Panc1 (cell line): ENCODE results near the gene EXOC6B. TPM values are rescaled to one million over a fixed set of nuclear protein-coding genes. Genes with fewer than 3 reads are reported as not detected.
"Not testable (repeated sequence)": the region's sequence is repeated elsewhere in the genome, so short reads cannot be mapped to it uniquely, and the experiment has no call there.

ENCODE experiments used
- ATAC-seq: fragments of 200-7000 bp; cut with Tn5 transposase; 2 replicates; pipeline ENCODE4 v1.9.1; 2020; ENCODE audit warnings: mild to moderate bottlenecking, moderate library complexity
- BruUV-seq: library from RNA; stranded (reverse); fragments of 400-500 nt; replicated peaks from 2 replicates; lab custom pipeline; 2021; lab: Mats Ljungman, UMichigan
- CTCF ChIA-PET: fragments of 300-600 bp; sonication (Branson Sonifier 250); formaldehyde crosslinking; loops from one replicate; lab custom pipeline; 2022; ENCODE audit warnings: antibody characterized with exemption; lab: Charles Lee
- POLR2A ChIA-PET: fragments of 300-600 bp; sonication (Branson Sonifier 250); formaldehyde crosslinking; loops from one replicate; lab custom pipeline; 2022; ENCODE audit warnings: antibody characterized with exemption; lab: Charles Lee
- DNase-seq: peaks from one replicate; pipeline ENCODE4 v3.0.0-alpha.2; 2010; ENCODE audit warnings: low read depth, low spot score
- H3K27ac ChIP-seq: 2 replicates; pipeline ENCODE4 v1.5.1; 2011; ENCODE audit warnings: mild to moderate bottlenecking, low read length, inconsistent platforms
- H3K27me3 ChIP-seq: fragments of 200-500 bp; sonication (Bioruptor generic); 2 replicates; pipeline ENCODE4 v1.6.0; 2014; ENCODE audit warnings: low read length, inconsistent platforms; ENCODE audit not compliant: control insufficient read depth, insufficient read depth
- H3K36me3 ChIP-seq: fragments of 200-500 bp; sonication (Bioruptor generic); 2 replicates; pipeline ENCODE4 v1.5.1; 2014; ENCODE audit warnings: inconsistent platforms, mild to moderate bottlenecking, low read length, moderate library complexity; ENCODE audit not compliant: control insufficient read depth, insufficient read depth
- H3K4me1 ChIP-seq: 2 replicates; pipeline ENCODE4 v1.5.1; 2011; ENCODE audit warnings: inconsistent platforms, mild to moderate bottlenecking, low read length, moderate library complexity; ENCODE audit not compliant: control insufficient read depth, insufficient read depth
- H3K4me3 ChIP-seq, 2 experiments: 2 replicates each; pipeline ENCODE4 v1.5.1; 2011 to 2012; ENCODE audit warnings: low read depth in 2 of 2, low read length in 2 of 2, mild to moderate bottlenecking in 2 of 2, inconsistent platforms in 1 of 2, moderate library complexity in 1 of 2
- H3K9me3 ChIP-seq: fragments of 200-500 bp; sonication (Bioruptor generic); 2 replicates; pipeline ENCODE4 v1.5.1; 2014; ENCODE audit warnings: low read depth, mild to moderate bottlenecking, inconsistent platforms, low read length, moderate library complexity; ENCODE audit not compliant: control insufficient read depth, insufficient read depth
- POLR2AphosphoS5 ChIP-seq: IDR thresholded peaks from 2 replicates; pipeline ENCODE4 v1.6.1; 2012; ENCODE audit warnings: mild to moderate bottlenecking, low read depth, low read length, moderate library complexity
- REST ChIP-seq, 2 experiments: IDR thresholded peaks; 2 replicates each; pipeline ENCODE4 v1.6.1; 2011 to 2012; ENCODE audit warnings: low read depth in 2 of 2, control low read depth in 1 of 2, low read length in 1 of 2, mild to moderate bottlenecking in 1 of 2, moderate library complexity in 1 of 2; ENCODE audit not compliant: insufficient read depth in 1 of 2
- SIN3A ChIP-seq: IDR thresholded peaks from 2 replicates; pipeline ENCODE4 v1.6.1; 2012; ENCODE audit warnings: low read depth, mild to moderate bottlenecking, low read length, moderate library complexity, borderline replicate concordance; ENCODE audit not compliant: insufficient read depth
- TCF7L2 ChIP-seq: IDR thresholded peaks from 2 replicates; pipeline ENCODE4 v1.6.1; 2011; ENCODE audit warnings: mild to moderate bottlenecking, low read depth, low read length, inconsistent platforms
- in situ Hi-C: cut with HindIII; loops from 2 replicates; pipeline ENCODE4 v1.10.0; 2016; ENCODE audit warnings: low sequenced_read_pairs, low pct_unique_long_range_greater_than_20kb
- intact Hi-C: fragments of 100-400 bp; cut with micrococcal nuclease; formaldehyde crosslinking; loops from one replicate; pipeline ENCODE4 v1.10.0; 2022; ENCODE audit not compliant: unreplicated experiment
- total RNA-seq: library from RNA; stranded (reverse); gene quantifications from one replicate; pipeline ENCODE4 v1.2.1, GENCODE V29; 2021; ENCODE audit not compliant: unreplicated experiment
- TF ChIP-seq, protein P1 (sequence below): fragments of 450-650 bp; IDR thresholded peaks from 2 replicates; pipeline ENCODE4 v1.5.1; 2017; ENCODE audit warnings: mild to moderate bottlenecking

The EXOC6B gene
- total RNA-seq, 1 experiment from 2014 or later = 23.2 TPM

GRCh38 chr2:72561621-72562318 lies 264.1 kb downstream of the EXOC6B start:
- no TSS peak for BruUV-seq
- Histone ChIP-seq H3K4me1 (peaks cover 3% of the 10 kb centered on the region), H3K27ac (0 out of 2 replicates have a peak overlapping the region, but pooled peaks have one; percentile 17), H3K36me3 (no peaks in the 10 kb centered on the region), H3K4me3 (no peak overlapping the region), H3K27me3 (no peaks in the 10 kb centered on the region), H3K9me3 (no peaks in the 10 kb centered on the region)
- ChIA-PET POLR2A (no interaction called here), CTCF (no interaction called here)
- intact Hi-C loops = no loop called here
- ATAC-seq = peak; percentile 84
- in situ Hi-C loops = no loop called here
- no peak for DNase-seq
- no peak for TF ChIP-seq REST (IDR thresholded peaks at IDR 0.05; ENCODE audit: insufficient read depth in 1 of 2, low read depth in 2 of 2, low read length in 1 of 2)

DNA sequence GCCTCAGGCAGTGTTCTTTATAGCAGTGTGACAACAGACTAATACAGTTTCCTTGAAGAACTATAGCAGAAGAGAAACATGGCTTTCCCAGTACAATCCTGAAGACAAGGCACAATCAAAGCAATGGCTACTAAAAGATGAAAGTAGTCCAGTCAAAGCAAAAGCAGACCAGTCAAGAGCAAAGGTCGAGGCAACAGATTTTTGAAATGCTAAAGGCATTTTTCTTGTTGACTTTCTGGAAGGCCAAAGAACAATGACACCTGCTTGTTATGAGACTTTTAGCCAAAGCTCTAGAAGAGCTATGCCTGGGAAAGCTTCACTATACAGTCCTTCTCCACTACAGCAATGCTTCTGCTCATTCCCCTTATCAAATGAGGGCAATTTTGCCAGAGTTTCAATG lies 269.9 kb downstream of the EXOC6B start:
- ChIA-PET POLR2A (no interaction called here), CTCF (no interaction called here)
- no peaks in the 10 kb centered on the region for H3K27me3 ChIP-seq
- no peaks in the 10 kb centered on the region for H3K9me3 ChIP-seq
- intact Hi-C loops (no loop called here), in situ Hi-C loops (no loop called here)
- H3K4me3 ChIP-seq = no peak overlapping the region
- no TSS peak for BruUV-seq
- no peak for TF ChIP-seq REST (IDR thresholded peaks at IDR 0.05; ENCODE audit: insufficient read depth in 1 of 2, low read depth in 2 of 2, low read length in 1 of 2)
- no peak for TF ChIP-seq TCF7L2
- no peak for TF ChIP-seq POLR2AphosphoS5
- no peak for TF ChIP-seq SIN3A
- TF ChIP-seq, protein P1, sequence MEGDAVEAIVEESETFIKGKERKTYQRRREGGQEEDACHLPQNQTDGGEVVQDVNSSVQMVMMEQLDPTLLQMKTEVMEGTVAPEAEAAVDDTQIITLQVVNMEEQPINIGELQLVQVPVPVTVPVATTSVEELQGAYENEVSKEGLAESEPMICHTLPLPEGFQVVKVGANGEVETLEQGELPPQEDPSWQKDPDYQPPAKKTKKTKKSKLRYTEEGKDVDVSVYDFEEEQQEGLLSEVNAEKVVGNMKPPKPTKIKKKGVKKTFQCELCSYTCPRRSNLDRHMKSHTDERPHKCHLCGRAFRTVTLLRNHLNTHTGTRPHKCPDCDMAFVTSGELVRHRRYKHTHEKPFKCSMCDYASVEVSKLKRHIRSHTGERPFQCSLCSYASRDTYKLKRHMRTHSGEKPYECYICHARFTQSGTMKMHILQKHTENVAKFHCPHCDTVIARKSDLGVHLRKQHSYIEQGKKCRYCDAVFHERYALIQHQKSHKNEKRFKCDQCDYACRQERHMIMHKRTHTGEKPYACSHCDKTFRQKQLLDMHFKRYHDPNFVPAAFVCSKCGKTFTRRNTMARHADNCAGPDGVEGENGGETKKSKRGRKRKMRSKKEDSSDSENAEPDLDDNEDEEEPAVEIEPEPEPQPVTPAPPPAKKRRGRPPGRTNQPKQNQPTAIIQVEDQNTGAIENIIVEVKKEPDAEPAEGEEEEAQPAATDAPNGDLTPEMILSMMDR = no peak
- ATAC-seq (no peak), DNase-seq (no peak)
- H3K27ac ChIP-seq = no peak overlapping the region
- H3K4me1 ChIP-seq = no peaks in the 10 kb centered on the region
- no peaks in the 10 kb centered on the region for H3K36me3 ChIP-seq

GRCh38 chr2:72555363-72555762 lies 270.5 kb downstream of the EXOC6B start:
- intact Hi-C loops = not testable (repeated sequence)

DNA sequence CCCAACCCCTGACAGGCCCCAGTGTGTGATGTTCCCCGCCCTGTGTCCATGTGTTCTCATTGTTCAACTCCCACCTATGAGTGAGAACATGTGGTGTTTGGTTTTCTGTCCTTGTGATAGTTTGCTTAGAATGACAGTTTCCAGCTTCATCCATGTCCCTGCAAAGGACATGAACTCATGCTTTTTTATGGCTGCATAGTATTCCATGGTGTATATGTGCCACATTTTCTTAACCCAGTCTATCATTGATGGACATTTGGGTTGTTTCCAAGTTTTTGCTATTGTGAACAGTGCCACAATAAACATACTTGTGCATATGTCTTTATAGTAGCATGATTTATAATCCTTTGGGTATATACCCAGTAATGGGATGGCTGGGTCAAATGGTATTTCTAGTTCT lies 270.9 kb downstream of the EXOC6B start:
- H3K27ac ChIP-seq, in situ Hi-C loops, H3K36me3 ChIP-seq, H3K27me3 ChIP-seq, CTCF ChIA-PET, H3K9me3 ChIP-seq, DNase-seq, BruUV-seq, POLR2A ChIA-PET, H3K4me1 ChIP-seq, H3K4me3 ChIP-seq, intact Hi-C loops, ATAC-seq: not testable (repeated sequence)

More at GRCh38 chr2:72555363-72555762, 270.5 kb downstream of the EXOC6B start:
- H3K4me1 ChIP-seq, CTCF ChIA-PET, BruUV-seq, POLR2A ChIA-PET, H3K27me3 ChIP-seq, DNase-seq, H3K36me3 ChIP-seq, in situ Hi-C loops, ATAC-seq, H3K4me3 ChIP-seq, H3K9me3 ChIP-seq, H3K27ac ChIP-seq: not testable (repeated sequence)
